ENCODE data around the gene AGRP. TPM values are rescaled to one million over a fixed set of nuclear protein-coding genes. Genes with fewer than 3 reads are reported as not detected.
"Not testable (repeated sequence)": the region's sequence is repeated elsewhere in the genome, so short reads cannot be mapped to it uniquely, and the experiment has no call there.

The AGRP gene
- total and polyA plus RNA-seq, 12 donors = 2.9 to 98.1 (median 10.4) TPM

GRCh38 chr16:67517661-67518423 lies 34.5 kb upstream of the AGRP start:
- 60 to 77% (median 72%) methylated on average over 6 to 11 of the region's 11 CpGs for WGBS, 4 donors
- H3K4me3 ChIP-seq = no peak overlapping the region
- intact Hi-C loops (cut with DNase I) = loop anchor here in 1 of 2 donors (5.0 kb wide), 1 partner anchor 36 kb away; the partner anchor contains the start of genes AGRP and ATP6V0D1
- no peaks in the 10 kb centered on the region for H3K9me3 ChIP-seq (replicated peaks in 1 of 3)
- no peaks in the 10 kb centered on the region for H3K27me3 ChIP-seq
- no peak overlapping the region for H3K27ac ChIP-seq
- TF ChIP-seq, protein P1, sequence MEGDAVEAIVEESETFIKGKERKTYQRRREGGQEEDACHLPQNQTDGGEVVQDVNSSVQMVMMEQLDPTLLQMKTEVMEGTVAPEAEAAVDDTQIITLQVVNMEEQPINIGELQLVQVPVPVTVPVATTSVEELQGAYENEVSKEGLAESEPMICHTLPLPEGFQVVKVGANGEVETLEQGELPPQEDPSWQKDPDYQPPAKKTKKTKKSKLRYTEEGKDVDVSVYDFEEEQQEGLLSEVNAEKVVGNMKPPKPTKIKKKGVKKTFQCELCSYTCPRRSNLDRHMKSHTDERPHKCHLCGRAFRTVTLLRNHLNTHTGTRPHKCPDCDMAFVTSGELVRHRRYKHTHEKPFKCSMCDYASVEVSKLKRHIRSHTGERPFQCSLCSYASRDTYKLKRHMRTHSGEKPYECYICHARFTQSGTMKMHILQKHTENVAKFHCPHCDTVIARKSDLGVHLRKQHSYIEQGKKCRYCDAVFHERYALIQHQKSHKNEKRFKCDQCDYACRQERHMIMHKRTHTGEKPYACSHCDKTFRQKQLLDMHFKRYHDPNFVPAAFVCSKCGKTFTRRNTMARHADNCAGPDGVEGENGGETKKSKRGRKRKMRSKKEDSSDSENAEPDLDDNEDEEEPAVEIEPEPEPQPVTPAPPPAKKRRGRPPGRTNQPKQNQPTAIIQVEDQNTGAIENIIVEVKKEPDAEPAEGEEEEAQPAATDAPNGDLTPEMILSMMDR (IDR thresholded peaks at IDR 0.05) = no peak
- no peak for TF ChIP-seq POLR2A (IDR thresholded peaks at IDR 0.05)
- H3K36me3 ChIP-seq (replicated peaks in 1 of 2) = no peaks in the 10 kb centered on the region
- DNase-seq = no peak
- H3K4me1 ChIP-seq (replicated peaks in 1 of 2) = peaks cover 0 to 7% of the 10 kb centered on the region in 2 donors

- WGBS, 4 donors = 67 to 78% (median 73%) methylated on average over 3 of the region's 3 CpGs
- Histone ChIP-seq H3K36me3 (replicated peaks in 1 of 2) (no peaks in the 10 kb centered on the region), H3K4me1 (replicated peaks in 1 of 2) (peaks cover 0 to 7% of the 10 kb centered on the region in 2 donors), H3K27me3 (no peaks in the 10 kb centered on the region), H3K4me3 (no peak overlapping the region), H3K9me3 (replicated peaks in 1 of 3) (no peaks in the 10 kb centered on the region), H3K27ac (no peak overlapping the region)
- intact Hi-C loops (cut with DNase I) = loop anchor here in 1 of 2 donors (5.0 kb wide), 1 partner anchor 35 kb away; the partner anchor contains the start of genes AGRP and ATP6V0D1
- no peak for DNase-seq
- TF ChIP-seq POLR2A (IDR thresholded peaks at IDR 0.05) = no peak
- TF ChIP-seq, protein P1 (IDR thresholded peaks at IDR 0.05) = no peak
These were observed 33.8 kb upstream of the AGRP start for GRCh38 chr16:67517155-67517445.

DNA sequence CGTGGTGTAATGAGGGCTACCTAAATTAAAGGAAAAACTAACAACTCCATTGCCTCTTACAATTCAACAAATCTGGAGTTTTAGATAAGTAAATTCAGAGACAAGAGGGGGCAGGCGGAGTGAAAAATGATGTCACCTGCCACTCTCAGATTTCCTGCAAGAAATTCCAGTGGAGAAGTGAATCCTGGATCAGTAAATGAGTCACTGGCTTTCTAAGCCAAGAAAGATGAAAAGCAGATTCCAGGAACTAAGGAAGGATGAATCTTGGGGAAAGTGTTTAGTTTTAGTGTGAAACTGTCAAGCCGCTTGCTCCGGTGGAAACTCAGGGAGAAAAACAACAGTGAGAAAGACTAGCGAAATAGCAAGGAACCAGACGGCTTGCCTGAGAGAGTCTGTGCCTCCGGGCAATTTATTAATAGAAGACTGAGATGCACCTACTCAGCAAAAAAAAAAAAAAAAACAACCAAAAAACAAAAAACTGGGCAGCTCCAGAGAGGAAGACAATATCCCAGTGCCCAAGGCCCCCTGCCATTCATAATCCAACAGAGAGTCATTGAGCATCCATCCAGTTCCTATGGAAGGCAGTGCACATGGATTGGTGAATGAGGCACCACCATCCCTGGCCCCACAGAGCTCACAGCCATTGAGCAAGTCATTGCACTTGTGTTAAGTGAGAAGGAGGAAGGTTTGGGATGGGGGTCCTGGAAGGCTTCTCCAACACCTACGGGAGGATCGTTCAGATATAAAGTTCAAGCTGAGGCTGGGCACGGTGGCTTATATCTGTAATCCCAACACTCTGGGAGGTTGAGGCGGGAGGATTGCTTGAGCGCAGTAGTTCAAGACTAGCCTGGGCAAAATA lies 33.2 kb upstream of the AGRP start:
- TF ChIP-seq, protein P1 (IDR thresholded peaks at IDR 0.05) = no peak
- TF ChIP-seq POLR2A (IDR thresholded peaks at IDR 0.05) = no peak
- Histone ChIP-seq H3K4me1 (replicated peaks in 1 of 2) (peaks cover 0 to 3% of the 10 kb centered on the region in 2 donors), H3K4me3 (no peak overlapping the region), H3K36me3 (replicated peaks in 1 of 2) (no peaks in the 10 kb centered on the region), H3K9me3 (replicated peaks in 1 of 3) (no peaks in the 10 kb centered on the region), H3K27me3 (no peaks in the 10 kb centered on the region), H3K27ac (no peak overlapping the region)
- 70 to 78% (median 73%) methylated on average over 12 of the region's 12 CpGs for WGBS, 4 donors
- no peak for DNase-seq
- intact Hi-C loops (cut with DNase I) = loop anchor here in 1 of 2 donors (5.0 kb wide), 1 partner anchor 34 kb away; the partner anchor contains the start of genes AGRP and ATP6V0D1

DNA sequence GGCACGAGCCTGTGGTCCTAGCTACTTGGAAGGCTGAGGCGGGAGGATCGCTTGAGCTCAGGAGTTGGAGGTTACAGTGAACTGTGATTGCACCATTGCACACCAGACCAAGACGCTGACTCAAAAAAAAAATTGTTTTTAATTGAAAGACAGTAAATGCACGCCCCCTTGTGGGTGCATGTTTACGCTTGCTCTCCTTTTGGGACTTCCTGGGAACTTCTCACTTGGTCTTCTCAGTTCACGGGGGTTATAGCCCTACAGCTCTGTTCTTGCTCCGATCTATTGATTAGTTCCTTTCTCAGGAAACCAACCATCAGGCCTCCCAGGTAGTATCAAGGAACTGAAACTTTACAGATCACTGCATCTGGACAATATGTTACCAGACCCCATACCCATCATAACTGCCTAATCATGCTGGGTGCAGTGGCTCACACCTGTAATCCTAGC lies 31.1 kb upstream of the AGRP start:
- Histone ChIP-seq H3K4me3 (no peak overlapping the region), H3K27ac (no peak overlapping the region), H3K27me3 (no peaks in the 10 kb centered on the region), H3K9me3 (replicated peaks in 1 of 3) (no peaks in the 10 kb centered on the region), H3K4me1 (replicated peaks in 1 of 2) (no peaks in the 10 kb centered on the region), H3K36me3 (replicated peaks in 1 of 2) (no peaks in the 10 kb centered on the region)
- intact Hi-C loops (cut with DNase I) = no loop called here
- TF ChIP-seq, protein P1 (IDR thresholded peaks at IDR 0.05) = peak; percentile 52 to 81 (median 75)
- no peak for TF ChIP-seq POLR2A (IDR thresholded peaks at IDR 0.05)
- peak; percentile 78 to 96 (median 89) for DNase-seq
- 6 to 10% (median 7%) methylated on average over 8 of the region's 8 CpGs for WGBS, 4 donors

- H3K4me3 ChIP-seq; H3K27me3 ChIP-seq; intact Hi-C loops (cut with DNase I); H3K4me1 ChIP-seq (replicated peaks in 1 of 2); H3K9me3 ChIP-seq (replicated peaks in 1 of 3); H3K27ac ChIP-seq; H3K36me3 ChIP-seq (replicated peaks in 1 of 2); DNase-seq: not testable (repeated sequence)
- 80 to 100% (median 94%) methylated on average over 1 of the region's 1 CpG for WGBS, 4 donors
These were observed 30.5 kb upstream of the AGRP start for GRCh38 chr16:67513892-67514291.
